H1 (cell line): Measurements from ENCODE around the gene IKZF2. TPM values are rescaled to one million over a fixed set of nuclear protein-coding genes. Genes with fewer than 3 reads are reported as not detected.

Experiments used
- ATF3 ChIP-seq: IDR thresholded peaks from 2 replicates; pipeline ENCODE4 v1.6.1; 2011; ENCODE audit warnings: low read depth, mild to moderate bottlenecking, low read length; ENCODE audit not compliant: insufficient read depth
- JUND ChIP-seq: IDR thresholded peaks from 2 replicates; pipeline ENCODE4 v1.6.1; 2011; ENCODE audit warnings: mild to moderate bottlenecking, improper control_type of control experiment, low read length
- KDM5A ChIP-seq: fragments of 200-600 bp; IDR thresholded peaks from 2 replicates; pipeline ENCODE4 v1.7.1; 2012; ENCODE audit warnings: mild to moderate bottlenecking, low read length, inconsistent platforms, mixed read lengths
- SP2 ChIP-seq: IDR thresholded peaks from 2 replicates; pipeline ENCODE4 v1.6.1; 2012; ENCODE audit warnings: mild to moderate bottlenecking, low read length, inconsistent platforms
- polyA plus RNA-seq, 7 experiments: library from polyadenylated mRNA; depleted of rRNA in 3 of 7; stranded (reverse) in 5 of 7; unstranded in 2 of 7; fragments of >200 nt in 5 of 7; fragments of 200-250 nt in 2 of 7; gene quantifications; 1 replicate in 5 of 7; 2 replicates in 1 of 7; 4 replicates in 1 of 7; pipeline versions ENCODE4 v1.2.1 to v1.2.3, GENCODE V29; 2011 to 2013; ENCODE audit warnings: missing spikeins in 2 of 7, mixed read lengths in 2 of 7
- total RNA-seq: library from RNA; stranded (reverse); fragmentation: NEBNext Ultra II Directional; extraction: Animal tissue kit (Norgen Biotek cat#: 25700); gene quantifications from 2 replicates; pipeline ENCODE4 v1.2.1, GENCODE V29; 2021

The IKZF2 gene
- total and polyA plus RNA-seq, 2 of the 8 experiments (the other 6 are each of a cell fraction or from before 2014, with no cell fraction given) = 1.7 to 4.4 TPM

- no peak for TF ChIP-seq SP2
- no peak for TF ChIP-seq KDM5A
- TF ChIP-seq ATF3 = no peak
- TF ChIP-seq JUND = no peak
- TF ChIP-seq, all 59 proteins: peak for 0
These were observed 174.3 kb downstream of the IKZF2 start (continued) for GRCh38 chr2:212977152-212977551.
